ENCODE results near the gene MTHFD1L. TPM values are rescaled to one million over a fixed set of nuclear protein-coding genes. Genes with fewer than 3 reads are reported as not detected.

The MTHFD1L gene
- total and polyA plus RNA-seq, 9 of the 15 experiments (the other 6 are each of a cell fraction or from before 2014, with no cell fraction given), result 20.9 to 128 (median 61.0) TPM

GRCh38 chr6:150949526-150949925 is 84.0 kb downstream of the MTHFD1L start (continued):
- TF ChIP-seq, protein P1, sequence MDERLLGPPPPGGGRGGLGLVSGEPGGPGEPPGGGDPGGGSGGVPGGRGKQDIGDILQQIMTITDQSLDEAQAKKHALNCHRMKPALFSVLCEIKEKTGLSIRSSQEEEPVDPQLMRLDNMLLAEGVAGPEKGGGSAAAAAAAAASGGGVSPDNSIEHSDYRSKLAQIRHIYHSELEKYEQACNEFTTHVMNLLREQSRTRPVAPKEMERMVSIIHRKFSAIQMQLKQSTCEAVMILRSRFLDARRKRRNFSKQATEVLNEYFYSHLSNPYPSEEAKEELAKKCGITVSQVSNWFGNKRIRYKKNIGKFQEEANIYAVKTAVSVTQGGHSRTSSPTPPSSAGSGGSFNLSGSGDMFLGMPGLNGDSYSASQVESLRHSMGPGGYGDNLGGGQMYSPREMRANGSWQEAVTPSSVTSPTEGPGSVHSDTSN (CRISPR knock-in tag; IDR thresholded peaks at IDR 0.05; ENCODE audit: low read depth), result no peak
- TF ChIP-seq, protein P1 (tag; conservative IDR thresholded peaks at IDR 0.05; ENCODE audit: low read depth), result no peak
- TF ChIP-seq, protein P2, sequence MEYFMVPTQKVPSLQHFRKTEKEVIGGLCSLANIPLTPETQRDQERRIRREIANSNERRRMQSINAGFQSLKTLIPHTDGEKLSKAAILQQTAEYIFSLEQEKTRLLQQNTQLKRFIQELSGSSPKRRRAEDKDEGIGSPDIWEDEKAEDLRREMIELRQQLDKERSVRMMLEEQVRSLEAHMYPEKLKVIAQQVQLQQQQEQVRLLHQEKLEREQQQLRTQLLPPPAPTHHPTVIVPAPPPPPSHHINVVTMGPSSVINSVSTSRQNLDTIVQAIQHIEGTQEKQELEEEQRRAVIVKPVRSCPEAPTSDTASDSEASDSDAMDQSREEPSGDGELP (CRISPR knock-in tag; IDR thresholded peaks at IDR 0.05; ENCODE audit: borderline replicate concordance), result no peak

DNA sequence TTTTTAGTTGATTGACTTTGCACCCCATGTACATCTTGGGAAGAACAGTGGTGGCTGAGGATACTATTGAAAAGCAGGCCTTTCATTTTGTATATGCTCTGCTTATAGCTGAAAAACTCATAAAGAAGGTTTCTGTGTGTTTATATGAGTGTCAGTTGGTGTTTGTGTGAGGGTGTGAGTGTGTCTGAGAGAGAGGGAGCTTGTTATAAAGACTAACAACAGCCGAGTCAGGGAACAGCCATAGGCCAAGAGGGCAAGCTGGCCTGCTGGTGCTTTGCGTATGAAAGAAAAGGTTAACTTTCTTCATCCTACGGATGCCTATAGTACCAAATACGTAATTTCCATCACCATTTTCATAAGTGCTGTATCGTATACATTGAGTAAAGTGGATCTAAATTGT is 88.3 kb downstream of the MTHFD1L start:
- no peak for TF ChIP-seq CBFA2T2 (conservative IDR thresholded peaks at IDR 0.05)
- no peak for DNase-seq (ENCODE audit: extremely low read depth in 1 of 4, low spot score in 3 of 4)
- FAIRE-seq, result no peak
- Histone ChIP-seq H3K27me3 (ENCODE audit: control insufficient read depth in 2 of 2, insufficient read depth in 2 of 2, low read length in 2 of 2) (no peaks in the 10 kb centered on the region), H3K27ac (ENCODE audit: extremely low read depth, low read depth, low read length) (no peak overlapping the region), H3K9me1 (ENCODE audit: control insufficient read depth, insufficient read depth, low read length) (no peaks in the 10 kb centered on the region), H3K36me3 (ENCODE audit: control insufficient read depth, insufficient read depth, low read length) (peaks cover 74% of the 10 kb centered on the region; the same call in 2 of the 3 replicates), H3K4me2 (ENCODE audit: insufficient read depth, low read length) (no peak overlapping the region), H4K20me1 (replicated peaks; ENCODE audit: control insufficient read depth, insufficient read depth, low read length) (no peaks in the 10 kb centered on the region), H3K4me1 (replicated peaks in 1 of 2; ENCODE audit: control insufficient read depth in 2 of 2, insufficient read depth in 2 of 2, low read length in 2 of 2) (no peaks in the 10 kb centered on the region), H3K9ac (ENCODE audit: insufficient read depth in 1 of 2, low read depth in 2 of 2, low read length in 2 of 2) (no peak overlapping the region), H2AFZ (ENCODE audit: low read depth, low read length) (no peak overlapping the region), H3K4me3 (no peak overlapping the region), H3K79me2 (ENCODE audit: control insufficient read depth, insufficient read depth, low read length) (no peaks in the 10 kb centered on the region), H3K9me3 (replicated peaks; ENCODE audit: control insufficient read depth, insufficient read depth, low read depth, low read length) (no peaks in the 10 kb centered on the region)
- 88% methylated on average over 5 of the region's 5 CpGs for WGBS (ENCODE audit: insufficient coverage, low coverage, missing lambda C conversion rate)
- ChIA-PET POLR2A (interaction anchor here (1.0 to 1.3 kb wide), 2 partner anchors 24 to 34 kb away, joined by 3 read pairs; no protein-coding TSS in a partner anchor), CTCF (ENCODE audit: low intra/inter-chr PET ratio) (no interaction called here)
- BruUV-seq (replicated peaks), result no TSS peak
- in situ Hi-C loops (cut with MboI), result no loop called here
- intact Hi-C loops (cut with micrococcal nuclease), result no loop called here
- no peak for ATAC-seq

Data from K562 (cell line).